CD14-positive monocyte (primary cell): ENCODE results near the gene FAM13A. TPM values are rescaled to one million over a fixed set of nuclear protein-coding genes. Genes with fewer than 3 reads are reported as not detected.

Source experiments
- DNase-seq, 3 donors: peaks; one replicate each; pipeline ENCODE4 v3.0.0-alpha.2; 2011 to 2022
- H2AFZ ChIP-seq: 2 replicates; pipeline ENCODE4 v1.6.0; 2012; ENCODE audit warnings: mild to moderate bottlenecking, low read depth, low read length, inconsistent platforms; ENCODE audit not compliant: insufficient read depth, poor library complexity, severe bottlenecking
- H3K27ac ChIP-seq, 2 donors: 1 replicate in 1 of 2; 2 replicates in 1 of 2; pipeline ENCODE4 v1.5.1; 2012 to 2013; ENCODE audit warnings: low read length in 2 of 2, control low read depth in 1 of 2, inconsistent platforms in 1 of 2, low read depth in 1 of 2, mild to moderate bottlenecking in 1 of 2
- H3K27me3 ChIP-seq, 2 donors: one replicate each; pipeline versions ENCODE4 v1.6.0 to v1.6.1; 2011 to 2013; ENCODE audit warnings: low read length in 2 of 2; ENCODE audit not compliant: control insufficient read depth in 2 of 2, insufficient read depth in 2 of 2
- H3K36me3 ChIP-seq, 2 donors: replicated peaks in 1 of 2; 1 replicate in 1 of 2; 2 replicates in 1 of 2; pipeline versions ENCODE4 v1.5.1 to v1.6.1; 2012 to 2013; ENCODE audit warnings: low read length in 2 of 2, control low read depth in 1 of 2, inconsistent platforms in 1 of 2, mild to moderate bottlenecking in 1 of 2; ENCODE audit not compliant: insufficient read depth in 2 of 2, control insufficient read depth in 1 of 2
- H3K4me1 ChIP-seq, 2 donors: 1 replicate in 1 of 2; 2 replicates in 1 of 2; pipeline versions ENCODE4 v1.5.1 to v1.6.1; 2012 to 2013; ENCODE audit warnings: low read length in 2 of 2, control low read depth in 1 of 2, inconsistent platforms in 1 of 2, mild to moderate bottlenecking in 1 of 2, moderate library complexity in 1 of 2; ENCODE audit not compliant: insufficient read depth in 2 of 2, control insufficient read depth in 1 of 2
- H3K4me2 ChIP-seq: replicated peaks from 2 replicates; pipeline ENCODE3; 2012; ENCODE audit warnings: low read length, moderate library complexity, mild to moderate bottlenecking; ENCODE audit not compliant: poor library complexity, severe bottlenecking; ENCODE audit errors: extremely low read depth
- H3K4me3 ChIP-seq, 3 experiments: fragments of 200-600 bp in 1 of 3; sonication (generic) in 1 of 3; replicated peaks in 1 of 3; 1 replicate in 2 of 3; 2 replicates in 1 of 3; pipeline ENCODE4 v1.5.1; 2011 to 2013; ENCODE audit warnings: low read length in 3 of 3, mild to moderate bottlenecking in 3 of 3, control low read depth in 2 of 3, low read depth in 2 of 3, inconsistent platforms in 1 of 3, moderate library complexity in 1 of 3
- H3K79me2 ChIP-seq: 2 replicates; pipeline ENCODE4 v1.6.0; 2012; ENCODE audit warnings: mild to moderate bottlenecking, control low read depth, inconsistent platforms, low read length, moderate library complexity; ENCODE audit not compliant: insufficient read depth
- H3K9ac ChIP-seq: 2 replicates; pipeline ENCODE4 v1.6.0; 2017; ENCODE audit warnings: low read length, mild to moderate bottlenecking; ENCODE audit not compliant: insufficient read depth, poor library complexity, severe bottlenecking
- H3K9me3 ChIP-seq, 2 donors: replicated peaks in 1 of 2; 1 replicate in 1 of 2; 2 replicates in 1 of 2; pipeline versions ENCODE4 v1.5.1 to v1.6.1; 2012 to 2013; ENCODE audit warnings: low read length in 2 of 2, control low read depth in 1 of 2; ENCODE audit not compliant: control insufficient read depth in 1 of 2, insufficient read depth in 1 of 2
- H4K20me1 ChIP-seq: 2 replicates; pipeline ENCODE4 v1.6.0; 2012; ENCODE audit warnings: mild to moderate bottlenecking, low read length, control low read depth, moderate library complexity; ENCODE audit not compliant: insufficient read depth
- H3K27ac Mint-ChIP-seq, 7 donors: one replicate each; pipeline ENCODE4 v1.8.0; 2020; ENCODE audit warnings: mild to moderate bottlenecking in 7 of 7, mixed read lengths in 7 of 7, moderate library complexity in 6 of 7, inconsistent platforms in 2 of 7
- H3K27me3 Mint-ChIP-seq, 3 donors: one replicate each; pipeline ENCODE4 v1.8.0; 2021 to 2022; ENCODE audit warnings: low read depth in 3 of 3, mild to moderate bottlenecking in 3 of 3, mixed read lengths in 3 of 3, moderate library complexity in 3 of 3, inconsistent platforms in 1 of 3
- H3K36me3 Mint-ChIP-seq, 2 donors: one replicate each; pipeline ENCODE4 v1.8.0; 2020; ENCODE audit warnings: mixed read lengths in 2 of 2, inconsistent platforms in 1 of 2, mild to moderate bottlenecking in 1 of 2
- H3K4me1 Mint-ChIP-seq: one replicate; pipeline ENCODE4 v1.8.0; 2020; ENCODE audit warnings: mild to moderate bottlenecking, mixed read lengths
- H3K4me3 Mint-ChIP-seq, 2 donors: one replicate each; pipeline ENCODE4 v1.8.0; 2020; ENCODE audit warnings: mild to moderate bottlenecking in 2 of 2, mixed read lengths in 2 of 2, moderate library complexity in 1 of 2
- H3K9me3 Mint-ChIP-seq, 7 donors: one replicate each; pipeline ENCODE4 v1.8.0; 2020 to 2022; ENCODE audit warnings: mixed read lengths in 7 of 7, mild to moderate bottlenecking in 6 of 7, moderate library complexity in 6 of 7, inconsistent platforms in 2 of 7
- CTCF ChIP-seq: fragments of 200-600 bp; IDR thresholded peaks from one replicate; pipeline ENCODE4 v1.8.0; 2022; ENCODE audit warnings: antibody characterized with exemption, mild to moderate bottlenecking
- WGBS: methylation state at CpG from one replicate; pipeline ENCODE4 v1.1.5; 2013; ENCODE audit warnings: missing lambda C conversion rate; ENCODE audit not compliant: insufficient coverage; 5-methylcytosine and 5-hydroxymethylcytosine counted together
- intact Hi-C, 2 donors: fragments of 100-400 bp; cut with micrococcal nuclease; formaldehyde crosslinking; loops; one replicate each; pipeline versions ENCODE4 v1.15.0 to v1.15.1; 2023
- polyA plus RNA-seq, 3 donors: library from polyadenylated mRNA; depleted of rRNA in 1 of 3; unstranded in 2 of 3; stranded (reverse) in 1 of 3; fragments of 300-500 nt in 2 of 3; fragments of >200 nt in 1 of 3; fragmentation: Illumina TruSeq in 2 of 3; gene quantifications; 1 replicate in 2 of 3; 2 replicates in 1 of 3; pipeline ENCODE4 v1.2.3, GENCODE V29; 2012 to 2021

The FAM13A gene
- polyA plus RNA-seq, 3 donors, result 5.3 to 20.0 (median 6.5) TPM

GRCh38 chr4:88788895-88789294 is 268.1 kb downstream of the FAM13A start:
- H3K79me2 ChIP-seq, result no peaks in the 10 kb centered on the region
- no peaks in the 10 kb centered on the region for H3K9me3 Mint-ChIP-seq
- no peak overlapping the region for H3K4me3 ChIP-seq
- TF ChIP-seq CTCF, result no peak
- H3K4me2 ChIP-seq, result no peak overlapping the region
- no peaks in the 10 kb centered on the region for H3K9me3 ChIP-seq
- peaks cover 61 to 64% of the 10 kb centered on the region in 2 donors for H3K36me3 Mint-ChIP-seq
- H3K4me3 Mint-ChIP-seq, result no peak overlapping the region
- DNase-seq, result no peak
- peaks cover 67 to 68% of the 10 kb centered on the region in 2 donors for H3K36me3 ChIP-seq
- H3K27me3 Mint-ChIP-seq, result no peaks in the 10 kb centered on the region
- intact Hi-C loops, result no loop called here
- no peak overlapping the region for H3K9ac ChIP-seq
- peaks cover 15% of the 10 kb centered on the region for H3K4me1 Mint-ChIP-seq
- H2AFZ ChIP-seq, result no peak overlapping the region
- no peak overlapping the region for H3K27ac ChIP-seq
- no peak overlapping the region for H3K27ac Mint-ChIP-seq
- no peaks in the 10 kb centered on the region for H3K27me3 ChIP-seq
- peaks cover 42% of the 10 kb centered on the region for H4K20me1 ChIP-seq
- H3K4me1 ChIP-seq, result peaks cover 4 to 9% of the 10 kb centered on the region in 2 donors

GRCh38 chr4:88788424-88788823 is 268.6 kb downstream of the FAM13A start:
- H3K79me2 ChIP-seq, result no peaks in the 10 kb centered on the region
- H3K27me3 ChIP-seq, result no peaks in the 10 kb centered on the region
- no peak overlapping the region for H2AFZ ChIP-seq
- no peak overlapping the region for H3K27ac ChIP-seq
- H3K4me2 ChIP-seq, result no peak overlapping the region
- intact Hi-C loops, result no loop called here
- no CpG with 5 or more reads among the region's 1 CpG for WGBS
- DNase-seq, result no peak
- peaks cover 40% of the 10 kb centered on the region for H4K20me1 ChIP-seq
- no peaks in the 10 kb centered on the region for H3K9me3 ChIP-seq
- Mint-ChIP-seq H3K36me3 (peaks cover 66 to 68% of the 10 kb centered on the region in 2 donors), H3K4me1 (peaks cover 15% of the 10 kb centered on the region), H3K27ac (no peak overlapping the region), H3K27me3 (no peaks in the 10 kb centered on the region), H3K4me3 (no peak overlapping the region), H3K9me3 (no peaks in the 10 kb centered on the region)
- H3K36me3 ChIP-seq, result peaks cover 71 to 72% of the 10 kb centered on the region in 2 donors
- peaks cover 4 to 9% of the 10 kb centered on the region in 2 donors for H3K4me1 ChIP-seq
- TF ChIP-seq CTCF, result no peak
- no peak overlapping the region for H3K9ac ChIP-seq
- H3K4me3 ChIP-seq, result no peak overlapping the region
